SK-N-MC (cell line): ENCODE measurements around the gene SRSF9.

Experiments used
- DNase-seq: peaks from one replicate; pipeline ENCODE4 v3.0.0-alpha.2; 2011; ENCODE audit warnings: low read depth, low spot score
- H3K27ac ChIP-seq: fragments of 200-600 bp; sonication (generic); 2 replicates; pipeline ENCODE4 v1.5.1; 2016; ENCODE audit warnings: mixed run types
- H3K36me3 ChIP-seq: fragments of 200-600 bp; sonication (generic); 2 replicates; pipeline ENCODE4 v1.6.1; 2017; ENCODE audit warnings: antibody characterized with exemption, low read length, mixed read lengths; ENCODE audit not compliant: insufficient read depth
- H3K4me3 ChIP-seq: fragments of 200-600 bp; sonication (generic); 2 replicates; pipeline ENCODE4 v1.5.1; 2016
- H3K9ac ChIP-seq: fragments of 200-600 bp; sonication (generic); 2 replicates; pipeline ENCODE4 v1.8.0; 2017; ENCODE audit warnings: mixed run types, mixed read lengths; ENCODE audit not compliant: insufficient read length
- H3K9me3 ChIP-seq: fragments of 200-600 bp; sonication (generic); 2 replicates; pipeline ENCODE4 v1.6.1; 2017; ENCODE audit warnings: low read depth, mild to moderate bottlenecking, antibody characterized with exemption, low read length, moderate library complexity, mixed read lengths
- EZH2 ChIP-seq: fragments of 200-600 bp; sonication (generic); IDR thresholded peaks from one replicate; pipeline ENCODE4 v1.6.1; 2017; ENCODE audit warnings: antibody characterized with exemption
- FOXP2 ChIP-seq: optimal IDR thresholded peaks from 2 replicates; pipeline ENCODE3; 2011; ENCODE audit warnings: mild to moderate bottlenecking, moderate library complexity; ENCODE audit not compliant: insufficient read depth; ENCODE audit errors: extremely low read length, control extremely low read depth
- POLR2AphosphoS5 ChIP-seq: IDR thresholded peaks from 2 replicates; pipeline ENCODE4 v1.6.1; 2012; ENCODE audit warnings: mild to moderate bottlenecking, low read depth, low read length, borderline replicate concordance

SRSF9 gene

GRCh38 chr12:120445911-120446843, 23.4 kb downstream of the SRSF9 start, which contains the start of the genes GATC and TRIAP1:
GATC (plus strand) TSS chr12:120446444; CDS start chr12:120446481, 37 bp downstream.
TRIAP1 (minus strand) TSS chr12:120446384; CDS start chr12:120446372, 12 bp downstream.
- H3K36me3 ChIP-seq: peaks cover 55% of the 10 kb centered on the region
- no peak for DNase-seq
- peak within 1 kb of the TSS; percentile 96 for H3K9ac ChIP-seq
- TF ChIP-seq EZH2 (no peak), POLR2AphosphoS5 (peak; percentile 99), FOXP2 (no peak)
- H3K27ac ChIP-seq: peak within 1 kb of the TSS; percentile 67
- no peaks in the 10 kb centered on the region for H3K9me3 ChIP-seq
- peak within 1 kb of the TSS; percentile 94 for H3K4me3 ChIP-seq

- Histone ChIP-seq H3K27ac (no peak overlapping the region), H3K36me3 (peaks cover 60% of the 10 kb centered on the region), H3K9ac (peak overlapping the region; percentile 37), H3K9me3 (no peaks in the 10 kb centered on the region), H3K4me3 (no peak overlapping the region)
- DNase-seq: no peak
- TF ChIP-seq EZH2 (no peak), POLR2AphosphoS5 (no peak), FOXP2 (no peak)
Observed at GRCh38 chr12:120444676-120445075, 24.9 kb downstream of the SRSF9 start.

- Histone ChIP-seq H3K4me3 (peak overlapping the region; percentile 21; the same call in 1 of the 2 replicates), H3K36me3 (peaks cover 50% of the 10 kb centered on the region)
Observed at GRCh38 chr12:120439646-120440247, 29.8 kb downstream of the SRSF9 start.

GRCh38 chr12:120438495-120439198, 30.9 kb downstream of the SRSF9 start:
- peak overlapping the region; percentile 81 for H3K9ac ChIP-seq
- TF ChIP-seq POLR2AphosphoS5 (no peak), EZH2 (no peak), FOXP2 (no peak)
- no peak for DNase-seq
- H3K36me3 ChIP-seq: peaks cover 39% of the 10 kb centered on the region
- peak overlapping the region; percentile 88 for H3K4me3 ChIP-seq
- no peak overlapping the region for H3K27ac ChIP-seq
- H3K9me3 ChIP-seq: no peaks in the 10 kb centered on the region

More at GRCh38 chr12:120439646-120440247, 29.8 kb downstream of the SRSF9 start:
- Histone ChIP-seq H3K9me3 (no peaks in the 10 kb centered on the region), H3K27ac (no peak overlapping the region), H3K9ac (no peak overlapping the region)
- DNase-seq: no peak
- TF ChIP-seq EZH2 (no peak), FOXP2 (no peak), POLR2AphosphoS5 (no peak)

GRCh38 chr12:120437735-120438494, 31.6 kb downstream of the SRSF9 start, which contains the start of gene COX6A1:
COX6A1 (plus strand) TSS chr12:120438113; CDS start chr12:120438127, 14 bp downstream.
- peak; percentile 96 for DNase-seq
- H3K36me3 ChIP-seq: peaks cover 32% of the 10 kb centered on the region
- H3K9ac ChIP-seq: peak within 1 kb of the TSS; percentile 81
- no peaks in the 10 kb centered on the region for H3K9me3 ChIP-seq
- TF ChIP-seq POLR2AphosphoS5 (peak; percentile 89; the same call in 1 of the 2 replicates), FOXP2 (no peak)
- 0 out of 2 replicates have a peak within 1 kb of the TSS, but pooled peaks have one; percentile 4 for H3K27ac ChIP-seq
- peak within 1 kb of the TSS; percentile 88 for H3K4me3 ChIP-seq

- no peaks in the 10 kb centered on the region for H3K36me3 ChIP-seq
- no peak overlapping the region for H3K4me3 ChIP-seq
- no peak overlapping the region for H3K27ac ChIP-seq
- no peak overlapping the region for H3K9ac ChIP-seq
- DNase-seq: no peak
- no peak for TF ChIP-seq EZH2
- TF ChIP-seq FOXP2: no peak
- no peak for TF ChIP-seq POLR2AphosphoS5
- H3K9me3 ChIP-seq: no peaks in the 10 kb centered on the region
Observed at GRCh38 chr12:120432772-120433525, 36.6 kb downstream of the SRSF9 start.

GRCh38 chr12:120429368-120429767, 40.2 kb downstream of the SRSF9 start:
- H3K9ac ChIP-seq: no peak overlapping the region
- no peak for TF ChIP-seq EZH2
- no peak for TF ChIP-seq POLR2AphosphoS5
- no peak for TF ChIP-seq FOXP2

More at GRCh38 chr12:120429368-120429767, 40.2 kb downstream of the SRSF9 start:
- no peak for DNase-seq
- H3K4me3 ChIP-seq: no peak overlapping the region
- H3K36me3 ChIP-seq: no peaks in the 10 kb centered on the region
- H3K9me3 ChIP-seq: no peaks in the 10 kb centered on the region
- no peak overlapping the region for H3K27ac ChIP-seq
